VCaP (cell line): ENCODE results near the gene BOD1L2.

Source experiments
- H3K27ac ChIP-seq: fragments of 450-650 bp; 2 replicates; pipeline ENCODE4 v1.5.1; 2017
- TF ChIP-seq, protein P1 (sequence below): fragments of 450-650 bp; conservative IDR thresholded peaks from 2 replicates; pipeline ENCODE4 v1.5.1; 2017; ENCODE audit warnings: mild to moderate bottlenecking, moderate library complexity

Gene BOD1L2

DNA sequence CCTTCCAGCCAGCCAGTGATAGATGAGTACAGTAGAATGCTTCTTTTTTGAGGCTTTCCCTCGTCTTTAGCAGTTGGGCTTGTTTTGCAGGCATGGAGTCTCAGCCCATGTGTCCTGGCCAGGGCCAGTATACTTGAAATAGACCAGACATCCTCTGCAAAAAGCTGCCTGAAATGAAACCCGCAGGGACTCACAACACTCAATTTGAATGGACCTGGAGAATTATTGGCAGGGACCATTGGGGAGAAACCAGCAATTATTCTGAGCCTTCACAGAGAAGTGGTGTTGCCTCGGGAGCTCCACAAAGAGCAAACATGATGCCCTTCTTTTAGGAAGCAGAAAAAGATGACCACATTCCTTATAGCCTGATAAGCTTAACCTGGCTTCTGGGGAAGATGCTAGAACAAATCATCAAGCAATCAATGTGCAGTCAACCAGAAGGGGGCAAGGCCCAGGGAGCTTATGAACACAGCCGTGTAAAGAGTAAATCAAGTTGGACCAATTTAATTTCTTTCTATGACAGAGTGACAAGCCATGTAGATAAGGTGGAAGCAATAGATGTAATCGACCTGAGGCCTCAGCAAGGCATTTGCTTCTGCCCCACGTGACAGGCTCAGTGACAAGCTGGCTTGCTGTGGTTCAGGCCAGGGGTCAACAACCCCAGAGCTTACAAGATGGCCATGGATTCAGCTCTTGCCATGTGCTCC, 42.1 kb downstream of the BOD1L2 start:
- TF ChIP-seq, protein P1, sequence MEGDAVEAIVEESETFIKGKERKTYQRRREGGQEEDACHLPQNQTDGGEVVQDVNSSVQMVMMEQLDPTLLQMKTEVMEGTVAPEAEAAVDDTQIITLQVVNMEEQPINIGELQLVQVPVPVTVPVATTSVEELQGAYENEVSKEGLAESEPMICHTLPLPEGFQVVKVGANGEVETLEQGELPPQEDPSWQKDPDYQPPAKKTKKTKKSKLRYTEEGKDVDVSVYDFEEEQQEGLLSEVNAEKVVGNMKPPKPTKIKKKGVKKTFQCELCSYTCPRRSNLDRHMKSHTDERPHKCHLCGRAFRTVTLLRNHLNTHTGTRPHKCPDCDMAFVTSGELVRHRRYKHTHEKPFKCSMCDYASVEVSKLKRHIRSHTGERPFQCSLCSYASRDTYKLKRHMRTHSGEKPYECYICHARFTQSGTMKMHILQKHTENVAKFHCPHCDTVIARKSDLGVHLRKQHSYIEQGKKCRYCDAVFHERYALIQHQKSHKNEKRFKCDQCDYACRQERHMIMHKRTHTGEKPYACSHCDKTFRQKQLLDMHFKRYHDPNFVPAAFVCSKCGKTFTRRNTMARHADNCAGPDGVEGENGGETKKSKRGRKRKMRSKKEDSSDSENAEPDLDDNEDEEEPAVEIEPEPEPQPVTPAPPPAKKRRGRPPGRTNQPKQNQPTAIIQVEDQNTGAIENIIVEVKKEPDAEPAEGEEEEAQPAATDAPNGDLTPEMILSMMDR, result no peak
- no peak overlapping the region for H3K27ac ChIP-seq

DNA sequence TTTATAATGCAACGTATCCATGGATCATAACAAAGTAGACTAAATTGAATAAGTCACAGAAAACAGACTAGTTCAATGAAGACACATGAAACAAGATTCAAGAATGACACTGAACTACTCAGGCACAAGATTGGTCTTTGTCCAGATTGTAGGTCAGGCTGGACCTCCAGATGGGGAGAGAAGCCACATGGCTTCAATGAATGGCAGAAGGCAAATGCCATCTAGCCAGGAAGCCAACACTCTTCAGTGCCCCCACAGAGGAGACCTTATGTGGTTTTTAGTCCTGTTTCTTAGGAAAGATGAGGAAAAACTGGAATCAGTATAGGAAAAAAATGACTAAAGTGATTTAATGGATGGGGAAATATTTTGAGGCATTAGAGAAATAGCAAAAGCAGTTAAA, 43.1 kb downstream of the BOD1L2 start:
- TF ChIP-seq, protein P1, result no peak
- no peak overlapping the region for H3K27ac ChIP-seq

DNA sequence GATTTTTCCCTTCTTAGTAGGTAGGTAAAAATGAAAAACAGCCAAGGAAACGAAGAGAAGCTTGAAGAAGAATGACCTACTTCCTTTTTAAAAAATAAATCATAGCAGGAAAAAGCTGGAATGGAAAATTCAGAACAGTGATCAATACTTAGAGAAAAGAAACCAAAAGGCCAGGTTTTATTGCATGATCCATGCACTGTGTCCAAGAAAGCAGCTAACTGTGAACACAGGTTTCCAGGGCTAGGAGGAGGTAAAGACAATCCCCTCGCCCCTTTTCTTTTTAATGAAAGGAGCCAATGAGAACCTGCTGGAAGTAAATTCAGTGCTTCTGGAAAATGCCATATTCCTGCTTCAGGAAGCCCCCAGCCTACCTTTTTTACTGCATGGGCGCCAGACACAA, 47.2 kb downstream of the BOD1L2 start:
- no peak overlapping the region for H3K27ac ChIP-seq
- TF ChIP-seq, protein P1, result no peak

DNA sequence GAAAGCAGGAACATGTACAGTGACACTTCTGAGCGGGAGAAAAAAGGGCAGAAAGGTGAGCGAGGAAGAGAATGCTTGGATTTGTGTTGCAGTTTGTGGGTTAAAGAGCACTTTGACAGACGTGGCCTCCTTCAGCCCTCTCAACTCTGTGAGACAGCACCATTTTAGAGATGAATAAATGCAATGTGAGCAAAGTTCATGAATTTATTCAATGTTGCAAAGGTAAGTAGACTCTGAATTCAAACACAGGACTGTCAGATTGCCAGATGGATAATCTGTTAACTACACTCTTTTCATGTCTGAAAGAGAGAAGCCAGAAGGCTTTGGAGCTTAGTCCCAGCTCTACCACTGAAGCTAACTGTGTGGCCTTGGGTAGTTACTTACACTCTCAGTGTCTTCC, 47.7 kb downstream of the BOD1L2 start:
- TF ChIP-seq, protein P1, result no peak
- H3K27ac ChIP-seq, result no peak overlapping the region

DNA sequence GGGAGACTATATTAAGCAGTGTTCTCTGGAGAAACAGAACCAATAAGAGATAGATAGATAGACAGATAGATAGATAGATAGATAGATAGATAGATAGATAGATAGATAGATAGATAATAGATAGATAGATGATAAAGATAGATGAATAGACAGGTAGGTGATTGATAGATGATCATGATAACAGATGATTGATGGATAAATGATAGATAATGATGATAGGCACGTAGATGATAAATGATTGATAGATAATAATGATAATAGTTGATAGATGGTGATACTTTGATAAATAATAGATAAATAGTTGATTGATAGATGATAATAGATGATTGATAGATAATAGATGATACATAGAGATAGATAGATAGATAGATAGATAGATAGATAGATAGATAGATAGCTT, 48.5 kb downstream of the BOD1L2 start:
- no peak overlapping the region for H3K27ac ChIP-seq
- TF ChIP-seq, protein P1, result no peak

DNA sequence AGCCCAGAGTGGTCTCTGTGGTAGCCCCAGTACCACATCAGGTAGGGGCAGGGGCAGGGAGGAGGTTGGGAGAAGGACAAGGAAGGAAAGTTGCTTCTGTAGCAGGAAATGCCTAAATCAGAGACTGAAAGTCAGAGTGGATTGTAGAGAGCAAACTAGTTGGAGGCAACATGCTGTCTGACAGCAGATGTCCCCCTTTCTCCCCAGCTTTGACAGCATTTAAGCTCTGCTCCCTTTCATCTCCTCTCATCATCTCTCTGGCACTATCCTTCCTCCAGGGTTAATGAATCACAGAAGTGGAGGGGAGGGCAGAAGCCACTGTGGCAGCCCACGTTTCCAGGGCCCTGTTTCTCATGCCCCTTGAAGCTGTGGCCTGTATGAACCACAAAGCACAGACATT, 50.4 kb downstream of the BOD1L2 start:
- TF ChIP-seq, protein P1, result no peak

DNA sequence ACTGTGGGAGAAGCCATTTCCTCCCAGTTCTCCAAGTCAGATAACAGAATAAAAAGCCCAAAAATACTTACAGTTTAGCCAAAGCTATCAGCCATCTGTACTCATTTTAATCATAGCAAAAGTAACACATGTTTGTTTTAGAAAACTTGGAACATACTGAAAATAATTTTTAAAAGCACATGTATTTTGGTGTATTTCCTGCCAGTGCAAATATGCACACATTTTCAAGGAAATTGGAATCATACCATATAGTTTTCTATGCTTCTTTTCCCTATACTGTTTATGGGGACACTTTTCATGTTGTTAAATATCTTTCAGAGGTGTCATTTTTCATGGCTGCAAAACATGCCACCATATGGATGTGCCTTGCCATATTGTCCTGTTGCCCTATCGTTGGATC, 51.2 kb downstream of the BOD1L2 start:
- no peak overlapping the region for H3K27ac ChIP-seq
- TF ChIP-seq, protein P1, result no peak

More for the DNA sequence above, 50.4 kb downstream of the BOD1L2 start:
- H3K27ac ChIP-seq, result no peak overlapping the region
